GM19043 (cell line): ENCODE results near the gene FOXRED1.
"Not testable (repeated sequence)": the region's sequence is repeated elsewhere in the genome, so short reads cannot be mapped to it uniquely, and the experiment has no call there.

Experiments used
- ATAC-seq: cut with Tn5 transposase; IDR thresholded peaks from one replicate; pipeline ENCODE4 v1.9.1; 2021; ENCODE audit warnings: low read depth; ENCODE audit not compliant: unreplicated experiment

FOXRED1 gene

DNA sequence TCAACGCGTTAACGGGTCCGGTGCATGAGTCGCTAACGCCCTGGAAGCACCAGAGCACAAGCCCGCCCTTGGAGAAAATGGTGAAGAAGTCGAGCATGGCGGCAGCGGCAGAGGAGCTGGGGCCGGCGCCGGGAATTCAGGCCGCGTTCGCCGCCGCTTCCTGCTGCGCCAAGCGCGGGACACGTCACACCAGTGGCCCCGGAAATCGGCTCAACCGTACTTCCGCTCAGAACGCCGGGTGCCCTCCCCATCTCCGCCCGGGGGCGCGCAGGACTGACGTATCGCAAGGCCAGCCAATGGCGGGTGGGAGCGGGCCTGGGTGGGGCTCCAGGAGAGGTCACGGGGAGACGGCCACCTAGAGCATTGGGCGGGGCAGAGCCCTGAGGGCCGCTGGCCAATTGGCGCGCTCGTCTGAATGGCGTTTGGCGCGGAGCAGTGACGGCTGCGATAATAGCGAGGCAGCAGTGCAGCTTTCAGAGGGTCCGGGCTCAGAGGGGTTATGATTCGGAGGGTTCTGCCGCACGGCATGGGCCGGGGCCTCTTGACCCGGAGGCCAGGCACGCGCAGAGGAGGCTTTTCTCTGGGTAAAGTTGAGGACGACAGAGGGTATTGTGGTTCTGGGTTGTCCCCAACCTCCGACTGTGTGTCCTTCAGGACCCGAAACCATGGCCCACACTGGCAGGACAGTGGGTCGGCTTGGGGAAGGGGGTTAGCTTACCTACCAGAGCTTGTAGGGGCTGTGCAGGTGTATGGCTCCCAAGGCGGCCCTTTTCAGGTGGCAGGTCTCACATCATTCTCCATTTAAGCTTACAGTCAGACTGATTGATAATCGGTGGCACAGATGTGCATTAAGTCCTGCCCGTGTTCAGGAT lies at the start of gene FOXRED1, which contains the start of gene SRPRA:
FOXRED1 (plus strand) TSS at position 447 of the 872 bp plus-strand sequence; CDS start at position 500, 53 bp downstream.
SRPRA (minus strand) TSS at position 188 of the 872 bp plus-strand sequence; CDS start at position 97, 91 bp downstream.
- peak; percentile 99 for ATAC-seq

GRCh38 chr11:126219547-126219946 lies 49.4 kb upstream of the FOXRED1 start:
- ATAC-seq, result no peak

DNA sequence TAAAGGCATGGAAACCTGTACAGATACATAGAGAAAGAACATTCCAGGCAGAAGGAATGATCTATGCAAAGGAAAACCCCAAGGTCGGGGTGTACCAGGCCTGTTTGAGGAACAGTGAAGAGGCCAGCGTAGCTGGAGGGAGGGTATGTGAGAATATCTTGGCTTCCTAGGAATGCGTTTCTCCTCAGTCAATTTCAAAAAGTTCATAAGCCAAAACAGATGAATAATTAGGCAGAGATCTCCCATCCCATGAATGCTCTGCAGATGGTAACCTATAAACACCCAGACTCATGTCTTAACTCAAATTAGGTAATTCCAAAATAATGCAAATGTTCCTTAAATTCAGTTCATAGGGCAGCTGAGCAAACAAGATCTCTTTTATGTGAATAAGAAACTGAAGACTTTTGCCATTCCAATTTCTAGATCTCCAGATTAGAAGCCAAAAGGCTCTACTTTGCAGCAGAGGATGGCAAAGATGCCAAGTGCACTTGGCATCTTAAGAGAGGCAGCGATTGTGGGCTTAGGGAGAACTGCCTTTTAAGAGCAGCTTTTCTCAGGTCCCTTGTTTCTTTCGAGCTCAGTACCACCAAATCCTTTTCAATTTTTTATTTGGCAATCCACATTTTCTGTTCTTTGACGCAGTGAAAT lies 44.2 kb upstream of the FOXRED1 start:
- ATAC-seq, result no peak

GRCh38 chr11:126225295-126225665 lies 43.7 kb upstream of the FOXRED1 start:
- ATAC-seq, result no peak

DNA sequence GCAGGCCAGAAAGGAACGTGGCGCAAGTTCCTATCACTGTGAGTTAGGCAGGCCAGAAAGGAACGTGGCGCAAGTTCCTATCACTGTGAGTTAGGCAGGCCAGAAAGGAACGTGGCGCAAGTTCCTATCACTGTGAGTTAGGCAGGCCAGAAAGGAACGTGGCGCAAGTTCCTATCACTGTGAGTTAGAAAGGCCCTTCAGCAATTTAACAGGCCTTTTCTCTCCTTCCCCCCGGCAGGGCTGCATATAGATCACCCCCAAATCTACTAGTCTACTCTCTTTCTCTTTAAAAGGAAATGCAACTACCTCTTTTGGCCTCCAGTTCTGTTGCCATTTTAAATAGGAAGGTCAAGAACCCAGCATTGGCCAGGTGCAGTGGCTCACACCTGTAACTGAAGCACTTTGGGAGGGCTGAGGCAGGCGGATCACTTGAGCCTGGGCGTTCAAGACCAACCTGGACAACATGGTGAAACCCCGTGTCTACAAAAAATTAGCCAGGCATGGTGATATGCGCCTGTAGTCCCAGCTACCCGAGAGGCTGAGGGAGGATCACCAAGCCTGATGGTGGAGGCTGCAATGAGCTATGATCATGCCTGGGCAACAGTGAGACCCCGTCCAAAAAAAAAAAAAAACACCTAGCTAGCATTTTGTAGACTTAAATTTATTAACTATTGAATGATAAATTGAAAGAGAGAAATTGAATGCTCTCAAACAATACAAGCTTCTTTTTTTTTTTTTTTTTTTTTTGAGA lies 42.4 kb upstream of the FOXRED1 start:
- ATAC-seq, result no peak

DNA sequence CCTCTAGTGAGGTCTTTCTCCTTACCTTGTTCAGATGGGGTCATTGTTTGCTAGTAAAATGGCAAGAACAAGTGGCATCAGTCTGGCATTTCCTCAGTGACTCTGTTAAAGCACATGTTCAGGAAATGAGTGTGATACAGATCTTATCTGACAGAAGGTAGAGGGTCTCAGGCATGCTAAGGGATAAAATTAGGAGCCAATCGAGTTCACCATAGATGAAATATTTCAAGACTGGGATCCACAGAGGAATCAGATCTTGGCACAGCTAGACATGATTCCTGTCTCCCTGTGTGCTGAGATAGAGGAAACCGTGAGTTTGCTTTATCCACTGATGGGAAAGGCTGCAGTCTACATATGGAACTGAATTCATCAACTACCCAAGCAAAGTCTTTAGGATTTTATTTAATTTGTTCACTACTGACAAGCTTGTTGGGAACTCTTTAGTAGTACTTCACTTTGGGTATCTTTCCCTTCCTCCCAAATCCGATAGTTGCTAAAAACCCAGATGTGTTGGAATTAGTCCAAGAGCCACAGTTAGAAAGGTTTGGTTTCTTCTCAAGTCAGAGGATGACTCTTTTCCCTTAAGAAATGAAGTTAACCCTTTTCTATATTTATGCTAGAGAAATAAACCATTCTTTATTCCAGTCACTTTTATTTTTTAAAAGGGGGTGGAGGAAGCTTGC lies 39.0 kb upstream of the FOXRED1 start:
- ATAC-seq, result no peak

DNA sequence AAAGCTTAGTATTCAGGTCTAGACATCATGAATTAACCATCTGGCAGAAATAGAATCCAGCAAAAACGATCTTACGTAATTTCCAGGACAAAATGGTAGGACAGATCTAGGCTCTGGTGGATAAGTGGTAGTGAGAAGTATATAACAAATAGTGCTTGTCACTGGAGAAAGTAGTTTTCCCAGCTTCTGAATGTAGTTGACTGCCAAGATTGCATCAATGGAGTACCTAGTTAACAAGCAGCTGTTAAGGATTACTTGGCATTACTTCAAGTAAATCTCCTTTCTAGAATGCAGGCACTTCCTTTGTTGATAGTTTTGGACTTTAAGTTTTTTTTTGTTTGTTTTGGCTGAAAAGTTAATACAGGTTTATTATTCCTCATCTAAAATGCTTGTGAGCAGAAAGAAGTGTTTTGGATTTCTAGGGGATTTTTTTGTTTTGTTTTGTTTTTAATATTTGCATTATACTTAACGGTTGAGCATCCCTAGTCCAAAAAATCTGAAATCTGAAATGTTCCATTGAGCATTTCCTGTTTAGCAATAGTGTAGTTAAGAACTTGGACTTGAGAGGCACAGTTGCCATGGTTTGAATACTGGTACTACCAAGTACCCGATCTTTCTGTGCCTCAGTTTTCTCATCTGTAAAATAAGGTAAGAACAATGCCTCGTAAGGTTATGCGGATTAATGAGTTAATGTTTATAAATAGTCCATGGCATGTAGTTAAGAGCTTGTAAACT lies 37.1 kb upstream of the FOXRED1 start:
- ATAC-seq, result no peak

DNA sequence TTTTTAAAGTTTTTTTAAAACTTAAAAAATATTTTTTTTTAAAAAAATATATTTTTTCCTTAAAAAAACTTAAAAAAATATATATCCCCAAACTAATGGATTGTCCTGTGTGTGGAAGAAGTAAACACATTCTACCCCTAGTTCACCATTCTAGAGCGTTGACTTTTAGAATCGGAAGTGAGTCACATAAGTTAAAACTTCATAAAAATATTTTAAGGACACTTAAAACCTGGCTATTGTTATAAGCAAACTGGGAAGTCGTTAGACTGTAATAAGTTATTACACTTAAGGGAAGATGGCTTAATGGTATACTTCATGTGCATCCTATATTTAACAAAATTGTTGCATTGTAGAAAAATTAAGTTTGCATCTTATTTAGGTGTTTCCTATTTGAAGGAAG lies 36.3 kb upstream of the FOXRED1 start:
- no peak for ATAC-seq

DNA sequence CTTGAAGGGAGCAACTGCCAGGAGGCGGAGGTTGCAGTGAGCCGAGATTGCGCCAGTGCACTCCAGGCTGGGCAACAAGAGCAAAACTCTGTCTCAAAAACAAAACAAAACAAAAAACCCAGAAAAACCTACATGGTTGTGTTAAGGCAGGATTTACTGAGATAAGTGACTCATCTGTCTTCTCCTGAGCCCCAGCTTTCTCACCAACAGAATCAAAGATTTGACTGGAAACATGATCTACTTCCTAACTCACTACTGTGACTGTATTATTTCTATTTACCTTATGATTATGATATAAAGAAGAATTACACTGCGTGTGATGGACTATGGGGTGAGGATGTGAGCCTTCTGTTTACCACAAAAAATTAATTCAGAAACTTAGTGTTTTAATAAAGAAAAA lies 35.6 kb upstream of the FOXRED1 start:
- ATAC-seq, result no peak

DNA sequence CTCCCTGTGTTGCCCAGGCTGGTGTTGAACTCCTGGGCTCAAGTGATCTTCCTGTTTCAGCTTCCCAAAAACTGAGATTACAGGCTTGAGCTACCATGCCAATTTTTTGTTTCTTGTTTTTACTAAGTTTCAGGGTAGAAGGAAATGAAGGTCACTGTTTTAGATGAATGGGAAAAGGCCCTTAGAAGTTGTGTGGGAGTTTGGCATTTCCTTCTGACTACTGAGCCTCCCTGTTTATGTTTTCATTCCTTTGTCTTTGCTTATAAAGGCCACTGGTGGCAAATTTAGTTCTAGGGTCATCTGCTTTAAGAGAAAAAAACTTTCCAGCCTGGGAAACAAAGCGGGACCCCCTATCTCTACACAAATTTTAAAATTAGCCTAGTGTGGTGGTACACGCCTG lies 22.3 kb upstream of the FOXRED1 start:
- ATAC-seq, result no peak

DNA sequence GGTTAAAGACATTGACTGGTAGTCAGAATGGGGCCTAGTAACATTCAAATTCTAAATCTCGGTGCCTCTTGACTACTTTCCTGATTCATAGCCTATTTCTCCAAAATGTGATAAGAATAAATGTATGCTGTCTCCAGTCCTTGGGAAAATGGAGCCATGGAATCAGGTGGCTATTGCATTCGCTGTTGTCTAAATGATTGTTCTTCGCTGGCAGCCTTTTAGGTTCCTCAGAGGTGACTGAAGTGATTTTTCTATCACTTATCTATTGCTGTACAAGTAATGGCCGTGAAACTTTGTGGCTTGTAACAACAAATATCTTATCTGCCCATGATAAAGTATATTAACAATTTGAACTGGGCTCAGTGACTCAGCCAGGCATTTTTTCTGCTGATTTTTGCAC lies 15.7 kb upstream of the FOXRED1 start:
- no peak for ATAC-seq

GRCh38 chr11:126254819-126255218 lies 14.1 kb upstream of the FOXRED1 start:
- no peak for ATAC-seq

DNA sequence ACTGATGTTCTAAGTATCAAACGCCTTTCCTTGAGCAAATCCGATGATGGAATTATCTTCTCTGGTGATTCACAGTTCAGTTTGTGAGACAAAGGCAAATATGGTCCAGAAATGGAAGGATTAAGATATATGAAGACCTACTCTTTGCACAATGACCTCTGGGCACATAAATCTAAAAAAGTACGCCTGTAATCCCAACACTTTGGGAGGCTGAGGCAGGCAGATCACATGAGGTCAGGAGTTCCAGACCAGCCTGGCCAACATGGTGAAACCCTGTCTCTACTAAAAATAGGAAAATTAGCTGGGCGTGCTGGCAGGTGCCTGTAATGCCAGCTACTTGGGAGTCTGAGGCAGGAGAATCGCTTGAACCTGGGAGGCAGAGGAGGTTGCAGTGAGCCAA lies 13.4 kb upstream of the FOXRED1 start:
- not testable (repeated sequence) for ATAC-seq

DNA sequence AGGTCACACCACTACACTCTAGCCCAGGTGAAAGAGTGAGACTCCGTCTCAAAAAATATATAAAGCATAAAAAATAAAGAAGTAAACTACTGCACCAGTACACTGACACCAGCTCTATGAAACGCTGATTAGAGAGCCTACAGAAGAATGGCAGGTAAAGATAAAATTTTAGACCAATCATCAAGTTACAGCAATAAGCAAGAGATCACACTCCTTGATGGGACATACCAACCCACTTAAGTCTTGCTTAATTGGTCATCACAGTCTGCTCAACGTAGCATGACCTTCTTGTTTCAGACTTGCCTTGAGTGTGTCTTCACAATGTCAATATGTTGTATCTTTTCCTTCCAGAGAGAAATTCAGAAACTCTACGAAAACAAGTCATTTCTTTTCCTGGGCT lies 12.7 kb upstream of the FOXRED1 start:
- ATAC-seq, result no peak

GRCh38 chr11:126257144-126257543 lies 11.8 kb upstream of the FOXRED1 start:
- ATAC-seq, result no peak

- no peak for ATAC-seq
Observed at GRCh38 chr11:126257764-126258163, 11.2 kb upstream of the FOXRED1 start.

DNA sequence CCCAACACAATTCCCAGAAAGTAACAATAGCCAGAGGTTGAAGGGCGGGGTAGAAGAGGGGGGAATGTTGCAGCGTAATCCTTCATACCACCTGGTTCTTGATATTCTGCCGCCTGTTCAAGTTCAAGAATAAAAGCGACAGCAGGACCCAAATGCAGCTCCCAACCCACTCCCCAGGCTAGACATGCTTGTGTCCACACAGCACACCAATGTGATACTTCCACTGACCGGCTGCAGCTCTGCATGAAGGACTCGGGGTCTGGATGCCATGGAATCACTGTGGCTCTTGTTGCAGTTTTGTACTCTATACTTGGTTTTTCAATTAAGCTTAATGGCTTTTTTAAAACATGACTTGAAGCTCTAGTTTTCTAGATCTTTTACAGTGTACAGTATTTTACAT lies 6.7 kb upstream of the FOXRED1 start:
- no peak for ATAC-seq

- ATAC-seq, result no peak
Observed at GRCh38 chr11:126263489-126263888, 5.5 kb upstream of the FOXRED1 start.

DNA sequence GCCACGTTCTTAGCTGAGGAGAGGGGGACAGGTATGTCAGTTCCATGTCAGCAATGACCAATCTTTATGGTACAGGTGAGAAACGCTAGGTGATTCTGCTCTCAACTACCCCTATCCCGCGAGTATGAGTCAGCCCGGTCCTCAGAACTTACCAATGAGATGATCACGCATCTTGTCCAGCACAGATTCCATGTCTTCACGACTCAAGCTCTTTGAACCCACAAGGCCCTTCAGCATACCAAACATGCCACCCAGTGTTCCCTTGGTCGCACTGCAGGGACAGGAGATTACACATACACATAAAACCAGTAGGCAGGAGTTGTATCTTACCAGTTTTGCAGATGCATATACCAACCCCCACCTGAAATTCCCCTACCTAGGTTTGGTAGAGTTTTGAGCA lies 3.1 kb upstream of the FOXRED1 start:
- ATAC-seq, result no peak

- ATAC-seq, result no peak
Observed at GRCh38 chr11:126267650-126268049, 1.3 kb upstream of the FOXRED1 start.
